IPS-20b (cell line): ENCODE results near the gene CYFIP2.

Source experiments
- H3K27ac ChIP-seq: one replicate; pipeline ENCODE4 v1.5.1; 2013; ENCODE audit warnings: low read length
- H3K27me3 ChIP-seq: 2 replicates; pipeline ENCODE4 v1.6.1; 2013; ENCODE audit warnings: mild to moderate bottlenecking, low read length, inconsistent platforms; ENCODE audit not compliant: insufficient read depth
- H3K36me3 ChIP-seq: 2 replicates; pipeline ENCODE4 v1.6.1; 2013; ENCODE audit warnings: low read depth, mild to moderate bottlenecking, inconsistent platforms, low read length, moderate library complexity; ENCODE audit not compliant: insufficient read depth
- H3K4me1 ChIP-seq: 2 replicates; pipeline ENCODE4 v1.6.1; 2013; ENCODE audit warnings: mild to moderate bottlenecking, control low read depth, inconsistent platforms, low read length, moderate library complexity; ENCODE audit not compliant: insufficient read depth
- H3K4me3 ChIP-seq: 2 replicates; pipeline ENCODE4 v1.5.1; 2013; ENCODE audit warnings: mild to moderate bottlenecking, low read length, inconsistent platforms
- H3K9ac ChIP-seq: 2 replicates; pipeline ENCODE4 v1.6.1; 2013; ENCODE audit warnings: low read depth, mild to moderate bottlenecking, inconsistent platforms, low read length, moderate library complexity
- H3K9me3 ChIP-seq: 2 replicates; pipeline ENCODE4 v1.6.1; 2013; ENCODE audit warnings: mild to moderate bottlenecking, low read depth, low read length, inconsistent platforms; ENCODE audit not compliant: insufficient read depth

CYFIP2 gene

DNA sequence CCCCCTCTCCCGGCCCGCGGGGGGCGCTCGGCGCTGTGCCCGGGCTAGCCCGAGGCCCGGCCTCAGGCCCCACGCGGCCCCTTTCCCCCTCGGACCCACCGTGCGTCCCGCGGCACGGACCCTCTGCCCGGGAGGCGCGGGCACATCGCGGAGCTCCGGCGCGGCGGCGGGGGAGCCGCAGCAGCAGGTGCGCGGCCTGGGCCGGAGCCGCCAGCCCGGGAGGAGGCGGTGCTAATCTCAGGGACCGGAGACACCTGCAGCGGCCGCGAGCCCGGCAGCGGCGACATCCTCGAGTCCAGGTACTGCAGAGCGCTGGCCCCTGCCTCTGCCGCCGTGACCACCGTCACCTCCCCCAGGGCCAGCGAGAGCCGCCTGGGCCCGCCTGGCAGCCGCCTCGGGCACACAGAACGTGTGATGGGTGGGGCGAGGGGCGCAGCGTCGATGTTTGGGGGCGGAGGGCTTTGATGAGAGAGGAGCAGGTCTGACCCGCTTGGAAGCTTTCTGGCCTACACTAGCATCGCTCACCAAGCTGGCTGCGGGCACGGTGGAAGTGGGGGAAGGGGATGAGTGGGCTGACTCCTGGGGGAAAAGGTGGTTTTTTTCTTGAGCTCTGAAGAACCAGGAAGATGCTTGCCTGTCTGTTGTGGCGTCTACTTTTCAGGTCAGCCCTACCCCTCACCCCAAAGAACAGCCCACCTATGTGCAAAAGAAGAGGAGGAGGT lies 524 bp downstream of the CYFIP2 start:
- Histone ChIP-seq H3K9ac (peak overlapping the region; percentile 66; the same call in 1 of the 2 replicates), H3K4me3 (peak overlapping the region; percentile 74), H3K36me3 (0 out of 2 replicates have a peak, but pooled peaks cover 4% of the 10 kb centered on the region), H3K4me1 (peaks cover 27% of the 10 kb centered on the region), H3K9me3 (no peaks in the 10 kb centered on the region), H3K27me3 (peaks cover 15% of the 10 kb centered on the region), H3K27ac (no peak overlapping the region)

- H3K4me1 ChIP-seq = peaks cover 27% of the 10 kb centered on the region
- no peak overlapping the region for H3K27ac ChIP-seq
- peaks cover 15% of the 10 kb centered on the region for H3K27me3 ChIP-seq
- no peaks in the 10 kb centered on the region for H3K9me3 ChIP-seq
- 0 out of 2 replicates have a peak, but pooled peaks cover 6% of the 10 kb centered on the region for H3K36me3 ChIP-seq
- peak overlapping the region; percentile 66; the same call in 1 of the 2 replicates for H3K9ac ChIP-seq
- H3K4me3 ChIP-seq = peak overlapping the region; percentile 74
These were observed 1.1 kb downstream of the CYFIP2 start for GRCh38 chr5:157267025-157267424.

GRCh38 chr5:157267761-157268480 lies 2.0 kb downstream of the CYFIP2 start:
- Histone ChIP-seq H3K4me3 (peak overlapping the region; percentile 74; the same call in 1 of the 2 replicates), H3K9me3 (no peaks in the 10 kb centered on the region), H3K27me3 (peaks cover 15% of the 10 kb centered on the region), H3K9ac (no peak overlapping the region), H3K36me3 (0 out of 2 replicates have a peak, but pooled peaks cover 6% of the 10 kb centered on the region), H3K27ac (no peak overlapping the region), H3K4me1 (peaks cover 27% of the 10 kb centered on the region)

DNA sequence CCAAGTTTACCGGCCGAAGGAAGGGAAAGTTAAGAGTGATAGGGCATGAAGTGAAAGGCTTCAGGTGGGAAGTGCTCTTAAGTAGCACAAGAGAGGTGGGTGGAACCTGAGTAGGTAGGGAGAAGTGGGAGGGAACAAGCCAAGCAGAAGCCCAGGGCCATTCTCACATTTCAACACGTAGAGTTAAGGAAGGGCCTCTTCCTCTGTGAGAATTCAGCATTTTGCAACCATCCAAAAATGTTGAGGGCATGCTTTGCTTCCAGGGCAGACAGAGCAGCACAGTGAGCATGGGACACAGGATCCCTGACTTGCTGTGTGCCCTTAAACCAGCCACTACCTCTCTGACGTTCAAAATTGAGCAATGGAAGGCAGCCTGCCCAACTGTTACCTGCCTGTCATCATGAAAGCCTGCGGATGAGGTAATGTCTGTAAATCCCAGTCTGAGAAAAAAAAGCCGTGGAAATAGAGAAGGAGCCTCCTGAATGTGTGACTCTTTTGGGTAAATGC lies 3.3 kb downstream of the CYFIP2 start:
- Histone ChIP-seq H3K27me3 (peaks cover 6% of the 10 kb centered on the region), H3K9ac (no peak overlapping the region), H3K27ac (no peak overlapping the region), H3K4me1 (peaks cover 27% of the 10 kb centered on the region), H3K9me3 (no peaks in the 10 kb centered on the region), H3K4me3 (peak overlapping the region; percentile 23; the same call in 1 of the 2 replicates), H3K36me3 (0 out of 2 replicates have a peak, but pooled peaks cover 6% of the 10 kb centered on the region)

DNA sequence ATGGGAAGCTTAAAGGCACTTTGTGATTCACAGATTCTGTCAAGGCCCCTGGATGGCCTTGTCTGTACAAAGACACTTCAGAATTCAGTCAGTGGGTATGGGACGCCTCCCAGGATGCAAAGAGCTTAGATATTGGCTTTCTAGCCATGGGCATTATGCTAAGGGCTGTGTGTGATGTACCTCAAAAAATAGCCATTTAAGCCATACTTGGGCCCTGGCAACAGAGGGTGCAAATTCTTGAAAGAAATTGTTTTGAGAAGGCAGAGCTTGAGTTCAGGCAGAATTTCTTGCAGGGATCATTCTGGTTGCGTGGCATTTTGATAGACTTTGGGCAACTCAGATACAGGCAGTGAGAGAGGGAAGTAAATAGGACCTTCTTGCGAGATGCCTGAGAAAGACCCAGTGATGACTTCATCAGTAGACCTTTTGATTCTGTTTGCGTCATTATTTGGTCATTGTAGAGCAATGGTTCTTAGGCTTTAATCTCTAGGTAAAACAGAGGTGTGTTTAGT lies 3.9 kb downstream of the CYFIP2 start:
- Histone ChIP-seq H3K9ac (no peak overlapping the region), H3K27me3 (peaks cover 6% of the 10 kb centered on the region)

DNA sequence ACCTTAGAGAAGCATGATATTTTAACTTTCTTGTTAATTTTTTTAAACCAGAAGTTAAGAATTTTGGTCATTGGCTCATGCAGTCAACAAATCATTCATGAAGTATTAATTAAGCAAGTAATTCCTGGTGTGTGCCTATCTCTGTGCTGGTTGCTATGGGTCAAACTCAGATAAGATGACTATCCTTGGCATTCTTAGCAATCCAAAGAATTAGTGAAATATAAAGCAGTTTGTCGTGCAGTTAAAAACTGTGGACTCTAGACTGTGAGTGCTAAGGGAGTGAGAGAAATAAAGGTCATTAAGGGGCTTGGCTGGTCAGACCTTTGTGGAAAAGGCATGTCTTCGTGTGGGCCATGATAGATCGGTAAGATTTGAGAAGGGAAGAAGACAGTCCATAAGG lies 4.8 kb downstream of the CYFIP2 start:
- Histone ChIP-seq H3K4me1 (peaks cover 24% of the 10 kb centered on the region), H3K27ac (no peak overlapping the region)

More for the DNA sequence above, 3.9 kb downstream of the CYFIP2 start:
- Histone ChIP-seq H3K36me3 (0 out of 2 replicates have a peak, but pooled peaks cover 6% of the 10 kb centered on the region), H3K27ac (no peak overlapping the region), H3K9me3 (no peaks in the 10 kb centered on the region), H3K4me1 (peaks cover 27% of the 10 kb centered on the region), H3K4me3 (no peak overlapping the region)

GRCh38 chr5:157271740-157272271 lies 5.9 kb downstream of the CYFIP2 start:
- H3K9me3 ChIP-seq = no peaks in the 10 kb centered on the region
- peaks cover 22% of the 10 kb centered on the region for H3K4me1 ChIP-seq
- H3K4me3 ChIP-seq = no peak overlapping the region
- no peak overlapping the region for H3K9ac ChIP-seq
- no peaks in the 10 kb centered on the region; the same call in 1 of the 2 replicates for H3K27me3 ChIP-seq
- no peak overlapping the region for H3K27ac ChIP-seq
- 0 out of 2 replicates have a peak, but pooled peaks cover 6% of the 10 kb centered on the region for H3K36me3 ChIP-seq

More for the DNA sequence above, 4.8 kb downstream of the CYFIP2 start:
- Histone ChIP-seq H3K9me3 (no peaks in the 10 kb centered on the region), H3K36me3 (0 out of 2 replicates have a peak, but pooled peaks cover 6% of the 10 kb centered on the region), H3K9ac (no peak overlapping the region), H3K27me3 (no peaks in the 10 kb centered on the region; the same call in 1 of the 2 replicates), H3K4me3 (no peak overlapping the region)

DNA sequence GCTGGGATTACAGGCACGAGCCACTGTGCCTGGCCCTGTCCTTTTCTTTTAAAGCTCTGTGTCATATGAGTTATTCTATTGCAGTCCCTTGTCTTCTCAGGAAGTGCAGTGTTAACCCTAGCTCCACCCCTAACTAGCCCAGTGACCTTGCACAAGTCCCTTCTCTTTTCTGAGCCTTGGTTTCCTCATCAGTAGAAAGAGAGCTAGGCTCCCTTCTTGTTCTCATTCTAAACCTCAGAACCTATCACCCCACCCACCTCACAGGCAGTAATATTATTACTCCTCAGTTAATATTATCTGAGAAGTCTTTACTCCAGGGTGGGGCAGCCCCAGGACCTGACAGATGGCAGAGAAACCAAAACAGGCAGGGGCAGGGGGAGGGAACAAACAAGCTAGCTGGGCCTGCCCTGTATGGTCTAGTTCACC lies 7.2 kb downstream of the CYFIP2 start:
- Histone ChIP-seq H3K4me3 (no peak overlapping the region), H3K9me3 (no peaks in the 10 kb centered on the region), H3K4me1 (peaks cover 10% of the 10 kb centered on the region; the same call in 1 of the 2 replicates), H3K36me3 (0 out of 2 replicates have a peak, but pooled peaks cover 6% of the 10 kb centered on the region), H3K27ac (no peak overlapping the region), H3K9ac (no peak overlapping the region), H3K27me3 (no peaks in the 10 kb centered on the region)

- Histone ChIP-seq H3K27ac (no peak overlapping the region), H3K36me3 (0 out of 2 replicates have a peak, but pooled peaks cover 6% of the 10 kb centered on the region), H3K4me1 (no peaks in the 10 kb centered on the region), H3K4me3 (no peak overlapping the region), H3K9me3 (no peaks in the 10 kb centered on the region), H3K27me3 (no peaks in the 10 kb centered on the region), H3K9ac (no peak overlapping the region)
These were observed 9.5 kb downstream of the CYFIP2 start for GRCh38 chr5:157275403-157275802.

DNA sequence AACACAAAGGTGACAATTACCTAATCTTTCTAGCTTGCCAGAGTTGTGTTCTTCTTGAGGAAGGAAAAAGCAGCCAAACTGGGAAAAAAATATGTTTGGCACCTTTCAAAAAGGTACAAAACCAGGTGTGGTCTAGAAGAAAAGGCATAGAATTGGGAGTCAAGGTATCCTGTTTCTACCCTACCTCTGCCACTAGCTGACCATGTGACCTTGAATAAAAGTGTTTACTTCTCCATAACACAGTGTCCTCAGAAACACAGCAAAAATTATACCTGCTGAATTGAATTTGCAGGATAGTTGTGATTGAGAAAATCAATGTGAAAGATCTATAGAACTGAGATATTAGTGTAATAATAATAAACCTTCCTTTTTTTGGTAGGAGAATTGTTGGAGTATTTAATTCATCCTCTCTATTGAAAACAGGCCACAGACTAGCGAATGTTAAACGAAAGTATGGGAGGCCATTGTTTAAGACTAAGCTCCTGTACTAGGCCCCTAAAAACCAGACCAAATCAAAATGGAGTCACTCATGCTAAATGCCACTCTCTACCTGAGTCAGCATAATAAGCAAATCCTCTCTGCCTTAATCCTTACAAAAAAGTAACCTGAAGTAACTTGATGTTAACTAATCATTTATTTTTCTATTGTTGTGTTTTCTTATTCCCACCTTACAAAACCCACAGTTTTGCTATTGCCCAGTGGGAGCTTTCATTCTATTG lies 12.6 kb downstream of the CYFIP2 start:
- Histone ChIP-seq H3K9me3 (no peaks in the 10 kb centered on the region), H3K27me3 (no peaks in the 10 kb centered on the region), H3K27ac (no peak overlapping the region), H3K36me3 (no peaks in the 10 kb centered on the region), H3K4me3 (no peak overlapping the region), H3K9ac (no peak overlapping the region), H3K4me1 (no peaks in the 10 kb centered on the region)
